GM10266 (cell line): ENCODE measurements around the gene YEATS2.

Experiments
- DNase-seq: peaks from one replicate; pipeline ENCODE4 v3.0.0; 2012; ENCODE audit errors: extremely low spot score
- CTCF ChIP-seq: IDR thresholded peaks from 2 replicates; pipeline ENCODE4 v1.5.1; 2012; ENCODE audit warnings: mild to moderate bottlenecking, low read depth; ENCODE audit not compliant: control insufficient read depth, insufficient read depth; ENCODE audit errors: missing control alignments

The YEATS2 gene

GRCh38 chr3:183794452-183794851 is 96.9 kb downstream of the YEATS2 start:
- TF ChIP-seq CTCF = no peak
- DNase-seq = no peak

GRCh38 chr3:183796372-183796771 is 98.8 kb downstream of the YEATS2 start:
- no peak for TF ChIP-seq CTCF
- no peak for DNase-seq

GRCh38 chr3:183797996-183798395 is 100.4 kb downstream of the YEATS2 start:
- TF ChIP-seq CTCF = no peak
- no peak for DNase-seq

GRCh38 chr3:183799461-183799860 is 101.9 kb downstream of the YEATS2 start:
- no peak for TF ChIP-seq CTCF
- DNase-seq = no peak

GRCh38 chr3:183800243-183800863 is 102.8 kb downstream of the YEATS2 start:
- TF ChIP-seq CTCF = no peak
- no peak for DNase-seq

- DNase-seq = no peak
- no peak for TF ChIP-seq CTCF
Measured at GRCh38 chr3:183801601-183802000, 104.0 kb downstream of the YEATS2 start.

GRCh38 chr3:183802989-183803388 is 105.4 kb downstream of the YEATS2 start:
- DNase-seq = no peak
- no peak for TF ChIP-seq CTCF
